SK-N-MC (cell line): Measurements from ENCODE around the gene PROSER3.

Experiments used
- DNase-seq: peaks from one replicate; pipeline ENCODE4 v3.0.0-alpha.2; 2011; ENCODE audit warnings: low read depth, low spot score
- H3K27ac ChIP-seq: fragments of 200-600 bp; sonication (generic); 2 replicates; pipeline ENCODE4 v1.5.1; 2016; ENCODE audit warnings: mixed run types
- H3K36me3 ChIP-seq: fragments of 200-600 bp; sonication (generic); 2 replicates; pipeline ENCODE4 v1.6.1; 2017; ENCODE audit warnings: antibody characterized with exemption, low read length, mixed read lengths; ENCODE audit not compliant: insufficient read depth
- H3K4me3 ChIP-seq: fragments of 200-600 bp; sonication (generic); 2 replicates; pipeline ENCODE4 v1.5.1; 2016
- H3K9ac ChIP-seq: fragments of 200-600 bp; sonication (generic); 2 replicates; pipeline ENCODE4 v1.8.0; 2017; ENCODE audit warnings: mixed run types, mixed read lengths; ENCODE audit not compliant: insufficient read length
- H3K9me3 ChIP-seq: fragments of 200-600 bp; sonication (generic); 2 replicates; pipeline ENCODE4 v1.6.1; 2017; ENCODE audit warnings: low read depth, mild to moderate bottlenecking, antibody characterized with exemption, low read length, moderate library complexity, mixed read lengths
- EZH2 ChIP-seq: fragments of 200-600 bp; sonication (generic); IDR thresholded peaks from one replicate; pipeline ENCODE4 v1.6.1; 2017; ENCODE audit warnings: antibody characterized with exemption
- FOXP2 ChIP-seq: optimal IDR thresholded peaks from 2 replicates; pipeline ENCODE3; 2011; ENCODE audit warnings: mild to moderate bottlenecking, moderate library complexity; ENCODE audit not compliant: insufficient read depth; ENCODE audit errors: extremely low read length, control extremely low read depth
- POLR2AphosphoS5 ChIP-seq: IDR thresholded peaks from 2 replicates; pipeline ENCODE4 v1.6.1; 2012; ENCODE audit warnings: mild to moderate bottlenecking, low read depth, low read length, borderline replicate concordance

PROSER3 gene

DNA sequence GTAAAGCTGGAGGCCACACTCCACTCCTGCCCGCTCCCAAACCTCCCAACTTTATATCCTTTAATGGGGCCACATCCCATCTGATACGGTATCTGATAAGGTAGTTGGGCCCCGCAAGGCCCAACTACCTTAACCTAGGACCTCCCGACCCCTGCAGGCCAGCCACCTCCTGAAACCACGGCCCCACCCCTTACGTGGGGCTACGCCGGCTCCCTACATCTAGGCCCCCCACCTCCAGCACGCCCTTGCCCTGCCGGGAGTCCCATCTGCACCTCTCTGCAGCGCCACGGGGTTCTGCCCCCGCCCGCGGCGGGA is 17.9 kb upstream of the PROSER3 start:
- DNase-seq = no peak

DNA sequence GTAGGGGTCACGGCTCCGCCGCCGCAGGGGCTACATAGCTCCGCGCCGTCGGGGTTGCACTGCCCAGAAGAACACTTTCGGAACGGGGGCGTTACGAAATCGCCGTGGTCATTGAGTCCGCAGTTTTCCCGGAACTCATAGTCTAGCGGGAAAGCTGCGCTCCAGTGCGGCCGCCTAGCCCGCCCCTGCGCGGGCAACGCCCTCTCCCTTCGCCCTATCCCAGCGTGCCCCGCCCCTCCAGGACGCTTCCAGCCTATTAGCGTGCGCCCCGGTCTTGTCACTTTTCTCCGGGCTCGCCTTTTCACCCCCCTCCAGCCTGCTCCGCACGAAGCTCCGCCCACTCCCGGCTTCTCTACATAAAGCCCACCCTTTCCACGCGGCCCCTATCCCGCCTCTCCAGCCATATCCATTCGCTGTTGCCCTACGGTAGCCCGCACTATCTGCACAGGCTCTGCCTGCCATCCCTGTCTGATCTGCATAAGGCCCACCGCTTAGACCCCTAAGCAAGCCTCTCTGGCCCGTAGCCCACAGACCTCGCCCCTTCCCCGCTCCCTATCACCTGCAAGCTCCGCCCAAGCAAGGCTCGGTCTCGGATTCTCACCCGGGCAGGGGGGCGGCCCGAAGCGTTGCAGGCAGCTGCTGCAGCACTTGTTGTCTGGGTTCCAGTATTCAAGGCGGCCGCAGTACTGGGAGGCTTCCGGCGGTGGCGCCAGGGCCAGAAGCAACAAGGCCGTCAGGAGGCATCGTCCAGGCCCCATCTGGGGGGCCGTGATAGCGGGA is 17.4 kb upstream of the PROSER3 start:
- Histone ChIP-seq H3K9me3 (no peaks in the 10 kb centered on the region), H3K36me3 (peaks cover 29% of the 10 kb centered on the region; the same call in 1 of the 2 replicates), H3K27ac (peak overlapping the region; percentile 69; the same call in 1 of the 2 replicates), H3K9ac (peak overlapping the region; percentile 76), H3K4me3 (peak overlapping the region; percentile 86)
- TF ChIP-seq POLR2AphosphoS5 (peak; percentile 86), EZH2 (no peak), FOXP2 (no peak)
- peak; percentile 76 for DNase-seq

More for the DNA sequence above, 17.9 kb upstream of the PROSER3 start:
- H3K9me3 ChIP-seq = no peaks in the 10 kb centered on the region
- peaks cover 29% of the 10 kb centered on the region; the same call in 1 of the 2 replicates for H3K36me3 ChIP-seq
- H3K27ac ChIP-seq = no peak overlapping the region
- TF ChIP-seq POLR2AphosphoS5 (0 out of 2 replicates have a peak, but pooled peaks have one; percentile 4), FOXP2 (no peak), EZH2 (no peak)
- H3K9ac ChIP-seq = peak overlapping the region; percentile 76
- peak overlapping the region; percentile 86 for H3K4me3 ChIP-seq

DNA sequence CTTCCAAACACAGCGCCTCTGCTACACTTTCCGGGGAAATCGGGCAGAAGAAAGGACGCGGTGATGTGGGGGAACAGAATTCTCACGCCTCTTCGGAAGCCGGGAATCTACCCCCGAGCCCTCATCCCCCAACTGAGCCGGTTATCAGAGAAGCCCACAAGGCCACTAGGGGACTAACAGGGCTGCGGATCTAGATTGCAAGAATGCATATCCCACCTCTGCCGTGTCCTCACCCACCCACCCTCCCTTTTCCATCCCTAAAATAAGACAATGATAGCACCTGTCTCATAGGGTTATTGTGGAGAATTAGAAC is 16.8 kb upstream of the PROSER3 start:
- TF ChIP-seq POLR2AphosphoS5 = no peak
- Histone ChIP-seq H3K4me3 (peak overlapping the region; percentile 86), H3K36me3 (peaks cover 29% of the 10 kb centered on the region; the same call in 1 of the 2 replicates), H3K27ac (peak overlapping the region; percentile 69; the same call in 1 of the 2 replicates), H3K9me3 (no peaks in the 10 kb centered on the region), H3K9ac (peak overlapping the region; percentile 64)
- DNase-seq = no peak

DNA sequence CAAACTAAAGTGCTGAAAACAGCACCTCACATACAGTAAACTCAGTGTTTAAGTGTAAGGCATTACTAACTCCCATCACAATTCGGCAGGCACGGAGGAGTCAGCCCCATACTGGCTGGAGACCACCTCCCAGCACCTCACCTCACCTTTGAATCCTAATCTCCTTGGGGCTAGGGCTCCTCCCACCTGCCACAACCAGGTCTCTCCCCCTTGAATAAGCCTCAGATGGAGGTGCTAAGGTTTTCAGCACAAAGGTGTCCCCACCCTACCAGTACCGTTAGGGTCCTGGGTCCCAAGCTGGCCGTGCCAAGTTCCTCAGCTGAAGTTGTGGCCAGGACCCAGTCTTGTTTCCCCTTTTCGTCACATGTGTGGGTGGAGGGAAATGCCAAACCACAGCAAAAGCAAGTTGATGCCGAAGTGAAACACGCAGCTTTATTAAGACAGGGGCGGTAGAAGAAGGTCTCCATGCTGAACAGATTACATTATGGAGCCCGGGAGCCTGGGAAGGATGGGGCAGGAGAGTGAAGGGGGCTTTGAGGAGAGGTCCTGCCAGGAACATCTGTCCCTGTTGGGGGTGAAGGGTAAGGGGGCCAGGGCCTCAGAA is 15.8 kb upstream of the PROSER3 start, which contains the start of gene IGFLR1:
TSS of gene IGFLR1 (minus strand) at position 332 of the 604 bp plus-strand sequence. CDS start 1,272 bp downstream, outside the sequence.
- H3K9ac ChIP-seq = no peak within 1 kb of the TSS
- peaks cover 20% of the 10 kb centered on the region; the same call in 1 of the 2 replicates for H3K36me3 ChIP-seq
- no peak for TF ChIP-seq EZH2
- no peak for TF ChIP-seq POLR2AphosphoS5
- no peak within 1 kb of the TSS for H3K4me3 ChIP-seq
- H3K9me3 ChIP-seq = no peaks in the 10 kb centered on the region
- no peak within 1 kb of the TSS for H3K27ac ChIP-seq
- no peak for DNase-seq

DNA sequence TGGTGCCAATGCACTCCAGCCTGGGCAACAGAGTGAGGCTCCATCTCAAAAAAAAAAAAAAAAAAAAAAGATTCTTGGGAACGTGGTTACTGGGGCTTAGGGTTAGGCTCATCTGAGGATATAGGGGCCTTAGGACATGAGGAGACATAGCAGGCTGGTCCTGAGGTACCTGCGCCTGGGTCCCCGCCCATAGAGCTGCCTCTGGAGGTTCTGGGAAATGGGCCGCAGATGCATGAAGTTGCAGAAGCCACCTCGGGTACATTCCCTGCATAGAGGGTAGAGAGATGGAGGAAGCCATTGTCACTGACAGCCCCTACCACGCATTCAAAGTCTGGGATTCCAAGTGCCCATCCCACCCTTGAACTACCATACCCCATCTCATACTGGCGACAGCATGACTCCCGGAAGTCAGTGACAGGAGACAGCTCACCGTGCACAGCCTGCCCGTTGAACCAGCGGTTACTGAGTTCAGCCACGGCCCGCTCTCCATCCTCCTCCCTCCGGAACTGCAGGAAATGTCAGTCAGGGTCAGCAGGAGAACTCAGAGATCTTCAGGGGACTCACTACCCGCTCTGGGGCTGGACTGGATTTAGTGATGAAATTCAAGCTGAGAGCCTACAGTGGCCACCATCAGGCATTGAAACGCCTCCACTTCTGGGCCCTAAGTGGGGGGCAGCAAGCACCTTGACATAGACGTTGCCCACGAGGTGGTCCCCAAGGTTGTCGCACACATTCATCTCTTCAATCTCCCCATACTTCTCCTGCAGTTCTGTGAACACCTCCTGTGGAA is 14.1 kb upstream of the PROSER3 start:
- H3K4me3 ChIP-seq = peak overlapping the region; percentile 87
- H3K9me3 ChIP-seq = no peaks in the 10 kb centered on the region
- no peak for TF ChIP-seq POLR2AphosphoS5
- TF ChIP-seq FOXP2 = no peak
- no peak for TF ChIP-seq EZH2
- H3K27ac ChIP-seq = no peak overlapping the region
- DNase-seq = no peak
- peaks cover 5% of the 10 kb centered on the region; the same call in 1 of the 2 replicates for H3K36me3 ChIP-seq
- no peak overlapping the region for H3K9ac ChIP-seq

DNA sequence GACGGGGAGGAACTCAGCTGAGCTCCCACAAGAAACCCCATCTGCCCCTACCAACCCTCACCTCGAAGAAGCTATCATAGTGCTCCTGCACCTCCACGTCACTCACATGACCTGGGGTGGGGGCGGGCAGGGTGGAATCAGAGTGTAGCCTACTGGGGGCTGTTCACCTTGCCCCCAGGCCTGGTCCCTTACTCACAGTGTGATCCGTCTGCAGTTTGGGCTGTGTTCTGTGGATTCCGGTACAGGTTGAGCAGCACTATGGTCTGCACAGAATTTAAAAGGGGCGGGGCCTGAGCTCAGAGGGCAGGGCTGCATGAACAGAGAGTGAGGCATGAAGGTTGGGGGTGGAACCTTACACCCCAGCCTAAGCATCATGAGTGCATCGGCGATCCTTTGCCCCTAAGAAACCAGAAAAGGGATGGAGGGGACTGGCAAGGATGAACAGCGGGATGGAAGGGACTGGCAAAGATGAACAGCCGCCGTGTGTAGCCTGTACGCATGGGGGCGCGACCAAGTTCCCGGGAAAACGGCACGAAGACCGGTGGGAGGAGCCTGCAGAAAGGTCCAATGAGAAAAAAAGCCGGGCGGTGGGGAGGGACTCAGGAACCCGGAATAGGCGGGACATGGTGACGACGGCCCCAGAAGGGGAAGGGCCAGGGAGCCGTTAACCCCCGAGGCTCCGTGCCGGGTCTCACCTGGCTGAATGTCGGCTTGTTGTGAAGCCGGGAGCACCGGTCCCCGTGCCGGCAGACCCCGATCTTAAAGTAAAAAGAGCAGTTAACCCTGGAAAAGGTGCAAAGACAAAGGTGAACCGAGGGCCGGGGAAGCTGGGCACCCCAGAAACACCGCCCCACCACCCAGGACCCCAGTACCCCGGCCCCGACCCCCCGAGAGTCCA is 13.3 kb upstream of the PROSER3 start:
- peak overlapping the region; percentile 99 for H3K9ac ChIP-seq
- no peaks in the 10 kb centered on the region for H3K9me3 ChIP-seq
- H3K27ac ChIP-seq = peak overlapping the region; percentile 100
- H3K4me3 ChIP-seq = peak overlapping the region; percentile 87
- DNase-seq = peak; percentile 72
- peaks cover 3% of the 10 kb centered on the region; the same call in 1 of the 2 replicates for H3K36me3 ChIP-seq
- TF ChIP-seq POLR2AphosphoS5 = peak; percentile 56
- TF ChIP-seq FOXP2 = peak; percentile 27
- TF ChIP-seq EZH2 = no peak

DNA sequence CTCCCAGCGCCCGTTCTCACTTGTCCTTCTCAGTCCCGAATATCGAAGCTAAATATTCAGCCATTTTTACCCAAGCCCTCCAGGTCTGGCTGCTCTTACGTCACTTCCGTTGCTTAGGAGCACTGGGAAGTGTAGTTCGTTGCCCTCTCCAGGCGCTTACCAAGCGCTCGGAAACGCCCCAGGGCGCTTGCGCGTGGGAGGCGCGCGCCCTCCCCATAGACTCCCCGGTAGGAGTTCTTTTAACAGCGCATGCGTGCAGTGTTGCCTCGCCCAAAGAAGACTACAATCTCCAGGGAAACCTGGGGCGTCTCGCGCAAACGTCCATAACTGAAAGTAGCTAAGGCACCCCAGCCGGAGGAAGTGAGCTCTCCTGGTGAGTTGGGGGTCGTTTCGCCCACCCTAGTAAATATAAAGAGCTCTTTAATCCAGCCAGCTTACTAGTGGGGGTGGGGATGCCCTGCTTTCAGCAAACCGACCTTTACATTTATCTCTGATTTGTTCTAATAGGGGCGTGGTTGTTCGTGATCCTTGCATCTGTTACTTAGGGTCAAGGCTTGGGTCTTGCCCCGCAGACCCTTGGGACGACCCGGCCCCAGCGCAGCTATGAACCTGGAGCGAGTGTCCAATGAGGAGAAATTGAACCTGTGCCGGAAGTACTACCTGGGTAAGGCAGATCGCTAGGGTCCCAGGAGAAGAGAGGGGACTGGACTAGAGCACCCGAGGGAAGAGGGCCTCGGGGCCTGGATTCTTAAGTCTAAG is 12.5 kb upstream of the PROSER3 start, which contains the start of the genes PSENEN and U2AF1L4:
TSS of gene PSENEN (plus strand) at position 324 of the 759 bp plus-strand sequence. CDS start at position 604, 280 bp downstream.
TSS of gene U2AF1L4 (minus strand) at position 91 of the 759 bp plus-strand sequence. CDS start at position 64, 27 bp downstream.
- no peak for TF ChIP-seq FOXP2
- TF ChIP-seq POLR2AphosphoS5 = peak; percentile 52
- peak within 1 kb of the TSS; percentile 87 for H3K4me3 ChIP-seq

More for the DNA sequence above, 12.5 kb upstream of the PROSER3 start, which contains the start of the genes PSENEN and U2AF1L4:
- Histone ChIP-seq H3K9ac (peak within 1 kb of the TSS; percentile 99), H3K27ac (peak within 1 kb of the TSS; percentile 100), H3K36me3 (peaks cover 3% of the 10 kb centered on the region; the same call in 1 of the 2 replicates), H3K9me3 (no peaks in the 10 kb centered on the region)
- DNase-seq = peak; percentile 98
